Left kidney (tissue), 2 donors: ENCODE results near the gene NAA80. TPM values are rescaled to one million over a fixed set of nuclear protein-coding genes. Genes with fewer than 3 reads are reported as not detected.
A peak's percentile ranks its signal among the peaks of the same experiment; 100 is the strongest.
"Not testable (repeated sequence)": the region's sequence is repeated elsewhere in the genome, so short reads cannot be mapped to it uniquely, and the experiment has no call there.

Experiments used
- DNase-seq: peaks from one replicate; pipeline ENCODE4 v3.0.0-alpha.2; 2013
- polyA plus RNA-seq: library from polyadenylated mRNA; unstranded; fragments of 120-200 nt; gene quantifications from one replicate; pipeline ENCODE4 v1.2.1, GENCODE V29; 2013; ENCODE audit not compliant: insufficient read length

NAA80 gene
- polyA plus RNA-seq, 1 donor: 9.8 TPM

- DNase-seq: no peak
Measured at GRCh38 chr3:50271314-50271936, 27.8 kb downstream of the NAA80 start.

GRCh38 chr3:50270422-50271224 is 28.6 kb downstream of the NAA80 start:
- no peak for DNase-seq

- DNase-seq: no peak
Measured at GRCh38 chr3:50269977-50270413, 29.2 kb downstream of the NAA80 start.

GRCh38 chr3:50269460-50269859 is 29.7 kb downstream of the NAA80 start:
- no peak for DNase-seq

- DNase-seq: no peak
Measured at GRCh38 chr3:50268703-50269451, 30.3 kb downstream of the NAA80 start, which contains the start of gene SEMA3B. Gene SEMA3B (plus strand): TSS chr3:50269147. CDS start chr3:50269241, 94 bp downstream.

- no peak for DNase-seq
Measured at GRCh38 chr3:50268276-50268675, 30.9 kb downstream of the NAA80 start.

- peak; percentile 73 for DNase-seq
Measured at GRCh38 chr3:50267280-50267913, 31.8 kb downstream of the NAA80 start.

- no peak for DNase-seq
Measured at GRCh38 chr3:50266836-50267235, 32.4 kb downstream of the NAA80 start.

GRCh38 chr3:50266017-50266416 is 33.2 kb downstream of the NAA80 start:
- DNase-seq: no peak

GRCh38 chr3:50265571-50265970 is 33.6 kb downstream of the NAA80 start:
- no peak for DNase-seq

GRCh38 chr3:50264964-50265485 is 34.2 kb downstream of the NAA80 start:
- DNase-seq: no peak

GRCh38 chr3:50264383-50264963 is 34.7 kb downstream of the NAA80 start:
- peak; percentile 96 for DNase-seq

GRCh38 chr3:50263478-50264382 is 35.5 kb downstream of the NAA80 start:
- no peak for DNase-seq

- no peak for DNase-seq
Measured at GRCh38 chr3:50262778-50263177, 36.4 kb downstream of the NAA80 start.

- not testable (repeated sequence) for DNase-seq
Measured at GRCh38 chr3:50262200-50262599, 37.0 kb downstream of the NAA80 start.

- DNase-seq: no peak
Measured at GRCh38 chr3:50261505-50261904, 37.7 kb downstream of the NAA80 start.

- no peak for DNase-seq
Measured at GRCh38 chr3:50260942-50261441, 38.2 kb downstream of the NAA80 start.

GRCh38 chr3:50260027-50260941 is 38.9 kb downstream of the NAA80 start:
- peak; percentile 92 for DNase-seq

GRCh38 chr3:50259432-50260026 is 39.7 kb downstream of the NAA80 start:
- DNase-seq: no peak
